GM12872 (cell line): Measurements from ENCODE around the gene RBP2.

Experiments
- TF ChIP-seq, protein P1 (sequence below): IDR thresholded peaks from 3 replicates; pipeline ENCODE4 v1.5.1; 2011; ENCODE audit warnings: low read depth, mild to moderate bottlenecking, low read length, moderate library complexity; ENCODE audit not compliant: insufficient read depth

RBP2 gene

DNA sequence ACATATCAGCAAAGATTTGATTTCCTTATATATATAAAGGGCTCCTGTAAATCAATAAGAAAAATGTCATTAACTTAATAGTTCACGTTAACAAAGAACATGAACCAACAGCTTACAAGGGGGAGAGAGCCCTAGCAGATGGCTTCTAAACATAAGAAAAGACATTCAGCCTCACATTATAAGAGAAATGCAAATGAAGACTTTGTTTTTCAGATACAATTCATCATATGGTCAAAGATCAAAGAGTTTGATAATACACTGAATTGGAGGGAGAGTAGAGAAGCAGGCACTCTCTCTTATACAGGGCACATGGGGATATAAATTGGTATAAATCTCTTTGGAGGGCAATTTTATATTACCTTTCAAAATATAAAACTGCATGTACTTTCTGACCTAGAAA lies 21.1 kb downstream of the RBP2 start:
- TF ChIP-seq, protein P1, sequence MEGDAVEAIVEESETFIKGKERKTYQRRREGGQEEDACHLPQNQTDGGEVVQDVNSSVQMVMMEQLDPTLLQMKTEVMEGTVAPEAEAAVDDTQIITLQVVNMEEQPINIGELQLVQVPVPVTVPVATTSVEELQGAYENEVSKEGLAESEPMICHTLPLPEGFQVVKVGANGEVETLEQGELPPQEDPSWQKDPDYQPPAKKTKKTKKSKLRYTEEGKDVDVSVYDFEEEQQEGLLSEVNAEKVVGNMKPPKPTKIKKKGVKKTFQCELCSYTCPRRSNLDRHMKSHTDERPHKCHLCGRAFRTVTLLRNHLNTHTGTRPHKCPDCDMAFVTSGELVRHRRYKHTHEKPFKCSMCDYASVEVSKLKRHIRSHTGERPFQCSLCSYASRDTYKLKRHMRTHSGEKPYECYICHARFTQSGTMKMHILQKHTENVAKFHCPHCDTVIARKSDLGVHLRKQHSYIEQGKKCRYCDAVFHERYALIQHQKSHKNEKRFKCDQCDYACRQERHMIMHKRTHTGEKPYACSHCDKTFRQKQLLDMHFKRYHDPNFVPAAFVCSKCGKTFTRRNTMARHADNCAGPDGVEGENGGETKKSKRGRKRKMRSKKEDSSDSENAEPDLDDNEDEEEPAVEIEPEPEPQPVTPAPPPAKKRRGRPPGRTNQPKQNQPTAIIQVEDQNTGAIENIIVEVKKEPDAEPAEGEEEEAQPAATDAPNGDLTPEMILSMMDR: no peak

DNA sequence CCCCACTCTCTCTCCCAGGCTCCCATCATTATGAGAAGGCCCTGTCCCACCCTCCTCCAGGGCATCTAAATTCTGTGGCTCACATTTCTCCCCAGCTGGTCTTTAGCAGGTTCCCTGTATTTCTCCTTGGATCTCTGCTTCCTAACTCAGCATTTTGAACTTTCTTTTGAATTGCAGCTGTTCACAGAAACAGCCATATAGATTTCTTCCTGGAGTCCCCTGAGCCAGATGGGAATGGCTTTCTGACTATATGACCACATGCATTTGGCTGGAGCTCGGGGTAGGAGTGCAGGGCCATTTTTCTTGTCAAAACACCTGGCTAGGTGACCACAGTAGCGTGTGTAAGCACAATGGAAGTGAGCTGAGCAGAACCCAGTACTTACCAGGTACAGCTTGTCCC lies 22.0 kb downstream of the RBP2 start:
- TF ChIP-seq, protein P1: no peak

DNA sequence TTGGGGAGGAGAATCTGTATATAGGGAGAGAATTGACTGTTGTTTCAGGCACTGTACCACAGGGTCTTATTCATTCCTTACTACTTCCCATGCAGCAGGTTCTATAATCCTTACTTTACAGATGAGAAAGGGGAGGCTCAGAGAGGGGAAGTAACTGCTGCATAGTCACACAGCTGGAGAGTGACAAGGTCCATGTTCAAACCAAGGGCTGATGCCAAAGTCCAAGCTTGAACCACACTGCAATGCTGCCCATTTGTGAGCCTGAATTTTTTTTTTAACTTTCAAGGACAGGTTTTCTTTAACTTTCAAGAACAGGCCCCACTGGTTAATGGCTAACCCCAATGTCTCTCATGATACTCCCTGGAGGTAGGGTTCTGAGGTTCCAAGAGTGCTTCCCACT lies 26.2 kb downstream of the RBP2 start:
- TF ChIP-seq, protein P1: no peak

DNA sequence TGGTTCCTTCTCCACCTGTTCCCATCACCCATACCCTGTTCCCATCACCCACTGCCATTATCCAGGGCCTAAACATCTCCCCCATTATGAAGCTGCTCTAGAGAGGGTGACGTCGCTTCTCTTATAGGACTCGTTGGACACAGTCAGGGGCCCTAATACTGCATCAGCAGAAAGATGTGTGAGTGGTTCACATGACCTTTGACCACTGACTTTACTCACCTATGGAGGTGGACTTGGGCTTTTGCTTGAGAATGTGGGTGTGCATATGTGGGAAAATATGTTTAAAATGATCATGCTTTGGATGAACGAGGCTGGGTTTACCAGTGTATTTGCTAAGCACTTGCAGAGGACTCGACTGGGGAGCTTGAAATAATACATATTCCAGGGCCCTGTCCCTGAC lies 26.8 kb downstream of the RBP2 start:
- TF ChIP-seq, protein P1: no peak

DNA sequence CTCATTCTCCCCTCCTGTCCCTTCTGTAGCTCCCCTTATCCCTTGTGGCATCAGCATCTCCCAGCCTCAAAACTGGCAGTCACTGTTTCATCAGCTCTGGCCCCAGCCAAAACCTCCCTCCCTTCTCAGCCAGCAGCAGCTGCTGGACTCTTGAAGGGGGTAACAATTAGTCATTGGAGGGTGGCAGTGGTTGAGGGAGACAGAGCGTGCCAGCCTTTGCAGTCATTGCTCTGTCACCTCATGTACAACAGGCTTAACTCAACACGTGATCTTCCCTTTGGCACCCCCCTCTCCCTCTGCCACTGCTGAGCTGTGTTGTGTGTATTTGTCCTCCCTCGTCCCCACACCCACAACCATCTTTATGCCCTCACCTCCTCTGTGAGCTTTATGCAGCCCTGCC lies 28.2 kb downstream of the RBP2 start:
- TF ChIP-seq, protein P1: no peak

DNA sequence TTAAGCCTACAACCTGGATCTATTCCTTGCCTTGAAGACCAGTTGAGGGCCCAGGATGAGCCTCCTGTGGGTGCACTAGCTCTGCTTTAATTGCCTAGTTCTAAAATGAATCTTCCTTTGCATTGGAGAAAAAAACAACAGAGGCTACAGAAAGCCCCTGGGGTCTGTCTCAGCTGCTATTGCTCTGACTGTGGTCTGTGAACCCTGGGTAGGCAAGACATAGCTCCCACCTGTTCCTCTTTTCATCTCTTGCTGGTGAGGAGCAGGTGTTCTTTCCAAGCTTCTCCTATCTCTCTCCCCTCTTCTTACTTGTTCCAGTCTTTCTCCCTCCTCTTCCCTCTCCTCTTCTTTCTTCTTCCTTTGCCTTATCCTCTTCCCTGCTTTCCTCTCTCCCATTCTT lies 28.8 kb downstream of the RBP2 start:
- TF ChIP-seq, protein P1: no peak

DNA sequence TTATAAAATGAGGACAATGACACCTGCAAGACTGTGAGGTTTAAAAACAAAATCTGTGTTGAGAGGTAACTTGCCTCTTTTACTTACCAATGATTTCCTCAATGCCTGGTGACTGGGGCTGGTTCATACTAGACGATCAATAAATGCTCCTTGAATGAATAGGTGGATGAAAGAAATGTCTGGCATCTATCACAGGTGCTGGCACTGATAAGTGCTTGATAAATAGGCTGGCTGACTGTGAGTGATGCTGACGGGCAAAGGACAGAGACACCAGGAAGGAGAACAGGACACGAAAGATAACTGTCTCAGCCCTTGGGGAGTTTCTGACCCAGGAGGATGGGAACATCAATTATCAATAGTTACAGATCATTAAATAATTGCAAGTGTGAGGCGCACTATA lies 31.9 kb downstream of the RBP2 start:
- TF ChIP-seq, protein P1: no peak

DNA sequence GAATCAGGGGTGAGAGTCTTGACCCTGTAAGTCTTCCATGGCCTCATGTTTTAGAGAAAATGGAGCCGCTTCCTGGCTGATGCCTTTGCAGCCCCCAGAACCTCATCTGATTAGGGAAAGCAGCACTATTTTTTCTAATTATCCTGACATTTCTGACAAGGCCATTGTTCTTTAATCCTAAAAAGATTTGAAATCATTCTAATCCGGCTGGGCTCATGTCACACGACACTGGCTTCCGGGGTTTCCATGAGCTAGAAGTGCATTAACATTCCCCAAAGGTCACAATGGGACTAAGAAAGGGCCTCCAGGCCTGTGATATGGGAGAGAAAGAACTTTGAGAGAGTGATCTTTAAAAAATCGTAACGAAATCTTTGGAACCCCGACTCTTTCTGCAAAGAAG lies 33.1 kb downstream of the RBP2 start:
- TF ChIP-seq, protein P1: no peak
